Fibroblast of lung (primary cell): ENCODE data around the gene ARL16. TPM values are rescaled to one million over a fixed set of nuclear protein-coding genes. Genes with fewer than 3 reads are reported as not detected.
A peak's percentile ranks its signal among the peaks of the same experiment; 100 is the strongest.

Source experiments
- DNase-seq, 2 donors: peaks; one replicate each; pipeline versions ENCODE4 v3.0.0 to v3.0.0-alpha.2; 2010; ENCODE audit warnings: low read depth in 2 of 2
- H2AFZ ChIP-seq: 2 replicates; pipeline ENCODE4 v1.5.1; 2012; ENCODE audit warnings: low read length, control low read depth, inconsistent platforms
- H3K27ac ChIP-seq: 2 replicates; pipeline ENCODE4 v1.5.1; 2011; ENCODE audit warnings: low read length, control low read depth; ENCODE audit not compliant: insufficient read depth
- H3K27me3 ChIP-seq: 2 replicates; pipeline ENCODE4 v1.5.1; 2011; ENCODE audit warnings: mild to moderate bottlenecking, low read length; ENCODE audit not compliant: control insufficient read depth, insufficient read depth
- H3K36me3 ChIP-seq: 2 replicates; pipeline ENCODE4 v1.5.1; 2011; ENCODE audit warnings: low read length; ENCODE audit not compliant: control insufficient read depth, insufficient read depth
- H3K4me1 ChIP-seq: 2 replicates; pipeline ENCODE4 v1.5.1; 2011; ENCODE audit warnings: low read length; ENCODE audit not compliant: control insufficient read depth, insufficient read depth; ENCODE audit errors: extremely low read depth
- H3K4me2 ChIP-seq: 2 replicates; pipeline ENCODE4 v1.5.1; 2011; ENCODE audit warnings: low read length, control low read depth; ENCODE audit not compliant: insufficient read depth; ENCODE audit errors: extremely low read depth
- H3K4me3 ChIP-seq, 4 experiments: fragments of 200-600 bp in 1 of 4; sonication (generic) in 1 of 4; replicated peaks in 1 of 4; 2 replicates each; pipeline ENCODE4 v1.5.1; 2011 to 2016; ENCODE audit warnings: low read length in 4 of 4, low read depth in 3 of 4, mild to moderate bottlenecking in 3 of 4, control low read depth in 2 of 4, inconsistent platforms in 1 of 4, mixed read lengths in 1 of 4; ENCODE audit not compliant: insufficient read depth in 1 of 4; ENCODE audit errors: control extremely low read depth in 1 of 4
- H3K79me2 ChIP-seq: 2 replicates; pipeline ENCODE4 v1.5.1; 2012; ENCODE audit warnings: mild to moderate bottlenecking, low read length, inconsistent platforms; ENCODE audit not compliant: control insufficient read depth, insufficient read depth
- H3K9ac ChIP-seq: 2 replicates; pipeline ENCODE4 v1.5.1; 2011; ENCODE audit warnings: mild to moderate bottlenecking, low read length, control low read depth; ENCODE audit not compliant: insufficient read depth
- H3K9me3 ChIP-seq: 2 replicates; pipeline ENCODE4 v1.5.1; 2012; ENCODE audit warnings: low read depth, low read length; ENCODE audit not compliant: control insufficient read depth, insufficient read depth
- H4K20me1 ChIP-seq: 2 replicates; pipeline ENCODE4 v1.5.1; 2011; ENCODE audit warnings: low read length; ENCODE audit not compliant: control insufficient read depth, insufficient read depth; ENCODE audit errors: extremely low read depth
- EZH2 ChIP-seq: IDR thresholded peaks from 2 replicates; pipeline ENCODE4 v1.5.1; 2012; ENCODE audit warnings: low read length, control low read depth, mild to moderate bottlenecking; ENCODE audit errors: missing control alignments
- polyA plus RNA-seq, 2 donors: library from polyadenylated mRNA; depleted of rRNA in 1 of 2; stranded (reverse) in 1 of 2; unstranded in 1 of 2; fragments of >200 nt; gene quantifications; 2 replicates each; pipeline ENCODE4 v1.2.1, GENCODE V29; 2011 to 2012; ENCODE audit warnings: missing spikeins in 1 of 2
- total RNA-seq: library from RNA; depleted of rRNA; stranded (reverse); fragments of >200 nt; gene quantifications from 2 replicates; pipeline ENCODE4 v1.2.1, GENCODE V29; 2014
- TF ChIP-seq, protein P1 (sequence below), 2 donors: IDR thresholded peaks in 1 of 2; conservative IDR thresholded peaks in 1 of 2; 1 replicate in 1 of 2; 2 replicates in 1 of 2; pipeline ENCODE4 v1.5.1; 2011 to 2012; ENCODE audit warnings: low read length in 2 of 2, control low read depth in 1 of 2, inconsistent platforms in 1 of 2, low read depth in 1 of 2, mild to moderate bottlenecking in 1 of 2

The ARL16 gene
- total and polyA plus RNA-seq, 2 donors (not counting 1 experiment from before 2014, with no cell fraction given), result 28.1 to 35.8 TPM

DNA sequence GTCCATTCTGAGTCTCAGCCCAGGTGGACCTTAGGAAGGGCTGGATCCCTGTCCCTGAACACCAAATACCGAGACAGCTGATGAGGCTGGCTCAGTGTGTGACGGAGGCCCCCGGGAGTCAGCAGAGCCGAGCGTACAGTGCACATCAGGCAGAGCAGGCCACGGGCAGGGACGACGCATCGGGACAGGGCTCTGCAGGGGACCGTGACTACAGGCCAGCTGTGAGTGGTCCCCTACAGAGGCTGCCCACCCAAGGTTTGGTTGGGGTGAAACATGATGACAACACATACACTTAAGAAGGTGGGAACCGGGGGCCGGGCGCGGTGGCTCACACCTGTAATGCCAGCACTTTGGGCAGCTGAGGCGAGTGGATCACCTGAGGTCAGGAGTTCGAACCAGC is 10.6 kb downstream of the ARL16 start:
- peaks cover 5% of the 10 kb centered on the region for H3K79me2 ChIP-seq
- no peak for DNase-seq
- H3K27ac ChIP-seq, result no peak overlapping the region
- no peak overlapping the region for H3K4me3 ChIP-seq
- H4K20me1 ChIP-seq, result no peaks in the 10 kb centered on the region
- H3K27me3 ChIP-seq, result no peaks in the 10 kb centered on the region
- peaks cover 2% of the 10 kb centered on the region for H3K4me1 ChIP-seq
- no peak overlapping the region for H3K4me2 ChIP-seq
- H3K36me3 ChIP-seq, result peaks cover 25% of the 10 kb centered on the region
- no peak overlapping the region for H3K9ac ChIP-seq
- no peak overlapping the region for H2AFZ ChIP-seq
- no peaks in the 10 kb centered on the region for H3K9me3 ChIP-seq
- no peak for TF ChIP-seq EZH2

DNA sequence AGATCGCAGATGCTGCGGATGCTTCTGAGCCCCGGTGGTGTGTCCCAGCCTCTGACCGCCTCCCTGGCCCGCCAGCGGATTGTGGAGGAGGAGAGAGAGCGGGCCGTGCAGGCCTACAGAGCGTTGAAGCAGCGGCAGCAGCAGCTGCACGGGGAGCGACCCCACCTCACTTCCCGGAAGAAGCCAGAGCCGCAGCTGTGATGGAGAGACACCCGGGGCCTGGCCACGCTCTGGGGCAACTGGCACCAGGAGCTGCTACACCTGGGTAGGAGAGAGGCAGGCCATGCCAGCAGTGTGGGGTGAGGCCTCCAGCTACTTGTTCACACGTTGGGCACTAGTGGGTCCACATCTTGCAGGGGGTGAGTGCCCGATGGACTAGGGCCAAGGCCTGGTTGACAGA is 11.1 kb downstream of the ARL16 start:
- Histone ChIP-seq H3K4me1 (peaks cover 2% of the 10 kb centered on the region), H3K4me2 (no peak overlapping the region), H2AFZ (no peak overlapping the region), H3K79me2 (peaks cover 9% of the 10 kb centered on the region), H3K4me3 (no peak overlapping the region), H3K36me3 (peaks cover 25% of the 10 kb centered on the region), H3K9ac (no peak overlapping the region), H4K20me1 (no peaks in the 10 kb centered on the region), H3K9me3 (no peaks in the 10 kb centered on the region), H3K27me3 (no peaks in the 10 kb centered on the region), H3K27ac (no peak overlapping the region)
- DNase-seq, result no peak
- TF ChIP-seq EZH2, result no peak
- TF ChIP-seq, protein P1, sequence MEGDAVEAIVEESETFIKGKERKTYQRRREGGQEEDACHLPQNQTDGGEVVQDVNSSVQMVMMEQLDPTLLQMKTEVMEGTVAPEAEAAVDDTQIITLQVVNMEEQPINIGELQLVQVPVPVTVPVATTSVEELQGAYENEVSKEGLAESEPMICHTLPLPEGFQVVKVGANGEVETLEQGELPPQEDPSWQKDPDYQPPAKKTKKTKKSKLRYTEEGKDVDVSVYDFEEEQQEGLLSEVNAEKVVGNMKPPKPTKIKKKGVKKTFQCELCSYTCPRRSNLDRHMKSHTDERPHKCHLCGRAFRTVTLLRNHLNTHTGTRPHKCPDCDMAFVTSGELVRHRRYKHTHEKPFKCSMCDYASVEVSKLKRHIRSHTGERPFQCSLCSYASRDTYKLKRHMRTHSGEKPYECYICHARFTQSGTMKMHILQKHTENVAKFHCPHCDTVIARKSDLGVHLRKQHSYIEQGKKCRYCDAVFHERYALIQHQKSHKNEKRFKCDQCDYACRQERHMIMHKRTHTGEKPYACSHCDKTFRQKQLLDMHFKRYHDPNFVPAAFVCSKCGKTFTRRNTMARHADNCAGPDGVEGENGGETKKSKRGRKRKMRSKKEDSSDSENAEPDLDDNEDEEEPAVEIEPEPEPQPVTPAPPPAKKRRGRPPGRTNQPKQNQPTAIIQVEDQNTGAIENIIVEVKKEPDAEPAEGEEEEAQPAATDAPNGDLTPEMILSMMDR (conservative IDR thresholded peaks at IDR 0.05 in 1 of 2, IDR thresholded peaks at IDR 0.05 in 1 of 2; ENCODE audit: low read depth in 1 of 2, low read length in 2 of 2), result no peak

DNA sequence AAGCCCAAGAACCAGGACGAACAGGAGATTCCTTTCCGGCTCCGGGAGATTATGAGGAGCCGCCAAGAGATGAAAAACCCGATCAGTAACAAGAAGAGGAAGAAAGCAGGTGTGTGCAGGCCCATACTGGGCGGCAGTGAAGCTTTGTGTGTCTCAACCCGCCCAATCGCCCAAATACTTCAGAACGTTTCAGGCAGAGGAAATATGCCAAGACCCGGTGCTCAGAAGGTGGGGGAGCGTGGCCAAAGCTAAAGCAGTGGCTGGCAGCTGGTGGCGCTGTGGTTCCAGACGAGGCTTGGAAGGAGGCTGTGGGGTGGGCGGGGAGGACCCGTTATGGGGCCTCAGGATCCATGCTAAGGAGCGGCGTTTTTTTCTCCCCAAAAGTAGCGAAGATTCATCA is 15.8 kb downstream of the ARL16 start:
- H3K9ac ChIP-seq, result no peak overlapping the region
- H3K4me2 ChIP-seq, result no peak overlapping the region
- H3K4me3 ChIP-seq, result peak overlapping the region in 1 of 4 experiments; percentile 10
- H4K20me1 ChIP-seq, result no peaks in the 10 kb centered on the region
- no peaks in the 10 kb centered on the region for H3K9me3 ChIP-seq
- peaks cover 9% of the 10 kb centered on the region for H3K4me1 ChIP-seq
- peaks cover 27% of the 10 kb centered on the region for H3K79me2 ChIP-seq
- H2AFZ ChIP-seq, result no peak overlapping the region
- TF ChIP-seq, protein P1 (conservative IDR thresholded peaks at IDR 0.05 in 1 of 2, IDR thresholded peaks at IDR 0.05 in 1 of 2; ENCODE audit: low read depth in 1 of 2, low read length in 2 of 2), result peak in 1 of 2 donors; percentile 7
- TF ChIP-seq EZH2, result no peak
- no peaks in the 10 kb centered on the region for H3K27me3 ChIP-seq
- H3K27ac ChIP-seq, result no peak overlapping the region
- DNase-seq, result no peak
- H3K36me3 ChIP-seq, result peaks cover 32% of the 10 kb centered on the region
